Measurements from ENCODE around the gene NFATC2.
A peak's percentile ranks its signal among the peaks of the same experiment; 100 is the strongest.

NFATC2 gene

DNA sequence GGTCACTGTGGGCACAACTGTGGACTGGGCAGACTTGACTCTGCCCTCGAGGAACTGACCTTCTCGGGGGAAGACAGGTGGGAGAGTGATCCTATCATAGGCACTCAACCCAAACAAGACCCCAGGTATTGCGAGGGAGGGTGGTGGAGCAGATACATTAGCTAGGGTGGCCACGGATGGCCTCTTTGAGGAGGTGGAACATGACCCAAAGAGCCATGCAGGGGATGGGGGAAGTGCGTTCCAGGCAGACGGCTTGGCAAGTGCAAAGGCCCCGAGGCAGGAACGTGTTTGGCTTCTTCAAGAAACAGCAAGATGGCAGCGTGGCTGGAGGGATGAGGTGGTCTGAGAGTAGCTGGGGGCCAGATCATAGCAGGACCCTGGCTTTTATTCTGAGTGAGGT lies 167.6 kb downstream of the NFATC2 start:
- DNase-seq (ENCODE audit: low spot score) = no peak

DNA sequence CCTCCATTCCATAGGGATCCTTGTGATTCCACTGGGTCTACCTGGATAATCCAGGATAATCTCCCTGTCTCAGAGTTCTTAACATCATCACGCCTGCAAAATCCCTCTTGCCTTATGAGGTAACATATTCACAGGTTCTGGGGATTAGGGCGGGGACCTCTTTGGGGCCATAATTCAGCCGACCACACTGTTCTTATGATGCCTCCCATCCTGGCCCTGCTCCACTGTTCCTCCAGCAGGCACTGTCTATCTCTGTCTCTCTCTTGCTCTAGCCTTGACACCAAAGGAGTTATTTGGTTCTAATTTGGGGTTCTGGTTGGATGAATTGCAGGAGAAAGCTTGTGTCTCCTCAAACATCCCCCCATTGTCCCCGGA lies 168.1 kb downstream of the NFATC2 start:
- DNase-seq (ENCODE audit: low spot score) = no peak

GRCh38 chr20:51373713-51374455 lies 168.6 kb downstream of the NFATC2 start:
- no peak for DNase-seq (ENCODE audit: low spot score)

GRCh38 chr20:51372966-51373365 lies 169.6 kb downstream of the NFATC2 start:
- no peak for DNase-seq (ENCODE audit: low spot score)

GRCh38 chr20:51372176-51372803 lies 170.2 kb downstream of the NFATC2 start:
- DNase-seq (ENCODE audit: low spot score) = peak; percentile 61

DNA sequence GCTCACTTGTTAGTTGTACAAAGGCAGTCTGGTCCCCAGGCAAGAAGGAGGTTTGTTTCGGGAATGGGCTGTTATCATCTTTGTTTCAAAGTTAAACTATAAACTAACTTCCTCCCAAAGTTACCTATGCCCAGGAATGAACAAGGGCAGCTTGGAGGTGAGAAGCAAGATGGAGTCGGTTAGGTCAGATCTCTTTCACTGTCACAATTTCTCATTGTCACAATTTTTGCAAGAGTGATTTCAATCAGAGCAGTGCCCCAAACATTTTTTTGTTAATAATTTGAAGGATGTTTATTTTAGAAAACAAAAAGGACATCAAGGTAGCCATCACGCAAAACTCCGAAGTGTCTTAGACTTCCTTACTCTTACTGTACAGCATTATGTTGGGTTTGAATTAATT lies 170.8 kb downstream of the NFATC2 start:
- no peak for DNase-seq (ENCODE audit: low spot score)

GRCh38 chr20:51369503-51369902 lies 173.0 kb downstream of the NFATC2 start:
- no peak for DNase-seq (ENCODE audit: low spot score)

GRCh38 chr20:51368461-51369211 lies 173.9 kb downstream of the NFATC2 start:
- no peak for DNase-seq (ENCODE audit: low spot score)

GRCh38 chr20:51366155-51366886 lies 176.2 kb downstream of the NFATC2 start:
- peak; percentile 58 for DNase-seq (ENCODE audit: low spot score)

- no peak for DNase-seq (ENCODE audit: low spot score)
Observed at GRCh38 chr20:51365670-51366069, 176.8 kb downstream of the NFATC2 start.

DNA sequence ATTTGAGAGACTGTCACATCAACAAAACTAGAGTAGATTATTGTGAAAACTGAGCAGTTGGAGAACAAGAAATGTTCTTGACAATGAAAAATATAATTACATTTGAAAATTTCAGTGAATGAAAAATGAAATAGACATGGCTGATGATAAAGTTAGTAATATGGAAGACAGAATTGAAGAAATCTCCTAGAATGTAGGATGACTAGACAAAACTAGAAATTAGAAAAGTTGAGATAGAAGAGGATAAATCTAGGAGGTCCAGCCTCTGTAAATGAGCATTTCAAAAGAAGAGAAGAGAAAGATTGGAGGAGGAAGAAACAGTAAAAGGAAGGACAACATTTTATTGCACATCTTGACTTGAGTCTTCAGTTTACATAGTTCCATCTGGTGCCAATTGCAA lies 178.7 kb downstream of the NFATC2 start:
- DNase-seq (ENCODE audit: low spot score) = no peak

- no peak for DNase-seq (ENCODE audit: low spot score)
Observed at GRCh38 chr20:51363378-51363777, 179.1 kb downstream of the NFATC2 start.

GRCh38 chr20:51362254-51362653 lies 180.3 kb downstream of the NFATC2 start:
- no peak for DNase-seq (ENCODE audit: low spot score)

- DNase-seq (ENCODE audit: low spot score) = no peak
Observed at GRCh38 chr20:51361258-51361657, 181.3 kb downstream of the NFATC2 start.

- peak; percentile 84 for DNase-seq (ENCODE audit: low spot score)
Observed at GRCh38 chr20:51360451-51361201, 181.9 kb downstream of the NFATC2 start.

DNA sequence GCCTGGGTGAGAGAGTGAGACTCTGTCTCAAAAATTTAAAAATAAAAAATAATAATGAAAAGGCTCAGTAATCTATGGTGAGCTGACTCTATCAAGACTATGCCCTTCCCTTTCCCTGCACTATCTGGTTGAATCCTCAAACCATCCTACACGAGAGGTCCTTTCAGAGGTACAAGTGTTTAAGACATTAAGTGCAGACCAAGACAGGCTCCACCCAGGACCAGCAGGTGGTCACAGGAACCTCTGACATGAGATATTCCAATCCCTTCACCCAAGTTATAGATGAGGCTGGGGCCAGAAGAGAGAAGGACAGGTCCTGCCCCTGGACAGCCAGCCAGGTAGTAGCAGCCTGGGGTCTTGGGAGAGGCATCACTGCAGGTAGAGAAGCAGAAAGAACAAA lies 182.6 kb downstream of the NFATC2 start:
- no peak for DNase-seq (ENCODE audit: low spot score)

DNA sequence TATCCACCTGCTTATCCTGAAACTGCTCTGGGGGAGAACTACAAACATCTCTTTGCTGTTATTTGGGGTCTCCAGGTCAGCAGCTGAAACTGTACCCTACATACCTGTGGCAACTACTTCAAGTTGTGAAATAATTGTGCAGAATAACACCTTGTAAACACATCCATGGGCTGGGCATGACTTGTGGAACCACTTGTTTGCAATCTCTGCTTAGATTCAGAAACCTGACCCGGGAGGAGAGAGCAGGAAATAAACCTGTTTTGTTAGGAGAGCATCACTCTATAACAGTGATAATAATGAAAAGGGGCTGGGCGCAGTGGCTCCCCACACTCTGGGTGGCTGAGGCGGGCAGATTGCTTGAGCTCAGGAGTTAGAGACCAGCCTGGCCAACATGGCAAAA lies 183.1 kb downstream of the NFATC2 start:
- DNase-seq (ENCODE audit: low spot score) = no peak

- DNase-seq (ENCODE audit: low spot score) = no peak
Observed at GRCh38 chr20:51358032-51358724, 184.3 kb downstream of the NFATC2 start.

GRCh38 chr20:51357543-51357942 lies 185.0 kb downstream of the NFATC2 start:
- no peak for DNase-seq (ENCODE audit: low spot score)

DNA sequence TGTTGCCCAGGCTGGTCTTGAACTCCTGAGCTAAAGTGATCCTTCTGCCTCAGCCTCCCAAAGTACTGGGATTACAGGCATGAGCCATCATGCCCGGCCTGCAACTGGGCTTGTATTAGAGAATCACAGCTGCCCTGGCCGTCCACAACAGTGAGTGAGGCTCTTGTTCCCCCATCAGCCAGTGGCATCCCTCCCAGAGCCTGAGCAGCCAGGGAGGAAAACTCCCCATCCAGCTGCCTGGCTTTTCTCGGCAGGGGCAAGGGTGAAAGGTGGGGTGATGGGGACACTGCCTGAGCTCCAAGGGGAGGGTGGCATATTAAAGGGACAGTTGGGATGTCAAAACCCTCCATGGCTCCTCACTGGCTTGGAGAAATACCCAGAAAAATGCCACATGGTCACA lies 185.6 kb downstream of the NFATC2 start:
- DNase-seq (ENCODE audit: low spot score) = no peak

DNA sequence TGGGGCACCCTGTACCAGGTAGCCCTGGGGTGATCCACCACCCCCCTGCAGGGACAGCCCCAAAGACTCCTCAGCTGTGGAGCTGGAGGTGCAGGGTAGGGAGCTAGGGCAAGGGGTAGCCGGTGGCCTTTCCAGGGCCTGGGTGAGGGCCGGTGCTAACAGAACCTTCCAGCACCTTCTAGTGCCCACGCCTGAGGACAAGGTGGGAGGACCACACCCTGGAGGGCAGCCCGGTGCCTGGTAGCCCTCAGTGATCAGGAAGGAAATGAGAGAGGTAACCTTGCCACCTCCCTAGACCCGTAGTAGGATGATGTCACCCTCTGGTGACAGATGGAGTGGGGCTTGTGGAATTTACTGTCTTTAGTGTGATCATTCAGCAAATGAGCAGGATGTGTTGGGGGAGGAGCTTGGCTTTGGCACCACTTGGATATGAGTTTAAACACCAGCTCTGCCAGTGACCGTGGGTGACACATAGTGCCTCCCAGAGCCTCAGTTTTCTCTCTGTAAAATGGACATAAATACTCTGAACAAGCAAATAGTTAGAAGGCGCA lies 187.7 kb downstream of the NFATC2 start:
- DNase-seq (ENCODE audit: low spot score) = no peak
